ENCODE data around the gene GCH1.

DNA sequence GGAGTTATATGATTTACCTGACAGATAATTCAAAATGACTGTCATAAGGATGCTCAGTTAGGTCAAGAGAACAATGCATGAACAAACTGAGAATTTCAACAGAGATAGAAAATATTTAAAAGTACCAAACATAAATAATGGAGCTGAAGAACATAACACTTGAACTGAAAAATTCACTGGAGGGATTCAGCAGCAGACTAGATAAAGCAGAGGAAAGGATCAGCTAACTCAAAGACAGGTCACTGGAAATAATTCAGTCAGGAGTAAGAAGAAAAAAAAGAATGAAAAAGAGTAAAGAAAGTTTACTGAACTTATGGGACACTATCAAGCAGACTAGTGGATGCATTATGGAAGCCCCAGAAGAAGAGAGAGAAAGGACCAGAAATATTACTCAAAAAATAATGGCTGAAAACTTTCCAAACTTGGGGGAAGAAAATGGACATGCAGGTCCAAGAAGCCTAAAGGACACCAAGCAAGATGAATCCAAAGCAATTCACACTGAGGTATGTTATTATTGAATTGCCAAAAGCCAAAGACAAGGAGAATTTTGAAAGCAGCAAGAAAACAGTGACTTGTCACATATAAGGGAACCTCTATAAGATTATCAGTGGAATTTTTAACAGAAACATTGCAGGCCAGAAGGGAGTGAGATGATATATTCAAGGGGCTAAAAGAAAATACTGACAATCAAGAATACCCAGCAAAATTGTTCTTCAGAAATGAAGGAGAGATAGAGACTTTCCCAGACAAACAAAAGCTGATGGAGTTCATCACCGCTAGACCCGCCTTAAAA, 78.7 kb downstream of the GCH1 start:
- no peak for TF ChIP-seq CTCF (IDR thresholded peaks at IDR 0.05; ENCODE audit: low read length)
- no peak for TF ChIP-seq EZH2 (optimal IDR thresholded peaks at IDR 0.05; ENCODE audit: low read depth, low read length)
- TF ChIP-seq EZH2phosphoT487 (IDR thresholded peaks at IDR 0.05; ENCODE audit: low read length): no peak

All from MM.1S (cell line).